Left hindlimb (tissue), 1 donor: ENCODE results near the gene MAPKAPK3.

Experiments
- DNase-seq: peaks from one replicate; pipeline ENCODE4 v3.0.0-alpha.2; 2018

MAPKAPK3 gene

GRCh38 chr3:50609763-50610085, 7.2 kb upstream of the MAPKAPK3 start:
- no peak for DNase-seq

GRCh38 chr3:50610181-50610971, 6.6 kb upstream of the MAPKAPK3 start:
- no peak for DNase-seq

DNA sequence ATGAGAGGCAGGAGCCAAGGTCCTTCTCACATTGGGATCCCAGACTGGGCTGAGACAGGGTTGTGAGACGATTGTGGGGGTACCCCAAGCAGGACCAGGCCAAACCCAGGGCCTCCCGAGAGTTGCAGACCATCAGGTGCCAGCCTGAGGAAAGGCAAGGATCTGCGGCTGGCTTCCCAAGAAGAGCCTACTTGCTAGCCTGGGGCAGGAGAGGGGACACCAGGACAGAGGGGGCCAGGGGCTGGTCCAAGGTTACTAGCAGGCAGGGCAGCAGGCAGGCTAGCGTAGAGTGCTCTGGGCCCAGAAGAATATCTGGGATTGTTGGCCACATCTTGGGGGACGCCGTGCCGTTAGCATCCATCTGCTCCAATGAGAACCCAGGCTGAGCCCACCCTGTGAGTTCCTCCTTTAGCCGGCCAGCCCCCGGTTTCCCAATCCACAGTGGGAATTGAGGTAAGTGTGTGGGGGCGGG, 5.9 kb upstream of the MAPKAPK3 start:
- DNase-seq, result no peak

DNA sequence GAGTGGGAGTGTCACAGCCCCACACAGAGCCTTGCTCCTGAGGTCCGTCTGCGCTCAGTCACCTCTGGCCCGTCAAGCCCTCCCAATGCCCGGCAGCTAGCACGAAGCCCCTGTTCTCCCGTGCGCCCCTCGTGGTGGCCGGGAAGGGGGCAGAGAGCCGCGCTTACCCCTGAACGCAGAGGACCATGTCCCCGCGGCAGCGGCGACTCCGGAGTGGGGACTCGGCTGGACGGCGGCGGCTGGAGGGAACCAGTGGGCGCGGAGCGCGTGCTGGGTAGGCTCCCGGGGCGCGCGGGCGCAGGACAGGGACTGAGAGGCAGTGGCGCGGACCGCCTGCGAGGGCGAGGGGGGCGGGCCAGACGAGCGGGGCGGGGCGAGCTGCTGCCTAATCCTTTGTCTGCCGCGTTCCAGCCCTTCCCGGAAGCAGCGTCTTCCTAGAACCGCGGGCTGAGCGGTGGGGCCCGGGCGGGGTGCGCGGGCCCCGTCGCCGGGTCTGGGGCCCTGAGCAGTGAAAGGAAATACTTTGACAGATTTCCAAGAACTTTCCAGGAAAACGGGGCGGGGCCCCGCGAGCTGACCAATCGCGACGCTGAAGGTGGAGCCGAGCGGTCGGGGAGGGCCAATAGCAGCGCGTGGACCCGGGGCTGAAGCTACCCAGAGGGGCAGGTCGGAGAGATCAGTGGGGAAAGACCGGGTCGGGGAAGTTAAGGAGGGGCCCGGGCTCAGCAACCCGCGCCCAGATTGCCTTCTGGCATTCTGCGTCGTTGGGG, 5.3 kb upstream of the MAPKAPK3 start, which contains the start of gene CISH:
Gene CISH, minus strand, starts transcription at position 311 of the 770 bp plus-strand sequence. Its CDS starts 124 bp downstream, at position 187.
- peak; percentile 99 for DNase-seq

GRCh38 chr3:50612234-50612882, 4.6 kb upstream of the MAPKAPK3 start:
- DNase-seq, result no peak

- DNase-seq, result no peak
Measured at GRCh38 chr3:50612970-50613846, 3.7 kb upstream of the MAPKAPK3 start.

DNA sequence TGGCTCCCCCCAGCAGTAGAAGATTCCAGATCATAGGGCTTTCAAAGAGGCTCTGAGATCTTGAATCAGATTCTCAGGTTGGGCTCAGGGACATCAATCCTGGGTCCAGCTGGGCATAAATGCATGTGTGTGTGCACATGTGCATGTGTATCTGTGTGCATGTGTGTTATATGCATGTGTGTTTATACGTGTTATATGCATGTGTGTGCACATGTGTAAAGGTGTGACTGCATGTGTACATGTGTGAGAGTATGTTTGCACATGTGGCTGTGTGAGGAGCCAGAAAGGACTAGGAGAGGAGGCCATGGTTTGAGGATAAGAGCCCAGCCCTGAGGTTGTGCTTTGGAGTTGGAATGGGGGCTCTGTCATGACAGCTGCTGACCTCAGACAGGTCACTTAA, 1.8 kb upstream of the MAPKAPK3 start:
- no peak for DNase-seq

- DNase-seq, result peak; percentile 85
Measured at GRCh38 chr3:50616003-50616769, 765 bp upstream of the MAPKAPK3 start.

DNA sequence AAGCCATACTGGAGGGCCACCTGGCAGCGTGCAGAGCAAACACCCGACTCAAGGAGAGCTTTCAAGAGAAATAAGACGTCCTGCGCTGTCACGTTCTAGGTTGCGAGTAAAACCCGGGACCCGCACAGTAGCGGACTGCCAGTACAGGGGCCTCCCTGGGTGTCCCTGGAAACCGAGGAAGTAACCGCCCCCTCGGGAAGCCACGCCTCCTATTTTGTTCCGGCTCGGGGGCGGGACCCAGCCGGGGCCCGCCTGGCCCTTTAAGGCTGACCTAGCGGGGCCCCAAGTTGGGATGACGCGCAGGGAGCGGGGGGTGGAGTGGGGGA, 218 bp upstream of the MAPKAPK3 start:
- DNase-seq, result peak; percentile 95

GRCh38 chr3:50617911-50618481, 1.0 kb downstream of the MAPKAPK3 start:
- no peak for DNase-seq

DNA sequence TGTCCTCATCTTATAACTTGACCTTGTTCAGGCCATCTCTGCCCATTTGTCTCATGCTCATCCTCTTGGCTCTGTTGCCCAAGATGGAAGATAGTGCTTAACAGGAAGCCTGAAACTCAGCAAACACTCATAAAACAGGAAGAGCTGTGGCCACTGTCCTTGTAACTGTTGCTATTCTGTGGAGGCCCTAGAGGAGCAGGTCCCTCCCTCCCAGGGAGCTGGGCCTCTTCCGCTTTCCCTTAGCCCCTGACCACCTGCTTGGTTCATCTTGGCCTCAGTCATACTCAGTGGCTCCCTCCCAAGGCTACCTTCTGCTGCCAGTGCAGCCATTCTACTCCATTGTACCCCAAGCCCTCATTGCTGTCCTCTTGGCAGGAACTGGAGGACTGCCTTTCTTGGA, 3.5 kb downstream of the MAPKAPK3 start:
- DNase-seq, result no peak

GRCh38 chr3:50620820-50621219, 3.9 kb downstream of the MAPKAPK3 start:
- DNase-seq, result no peak

- DNase-seq, result no peak
Measured at GRCh38 chr3:50622881-50623280, 5.9 kb downstream of the MAPKAPK3 start.

DNA sequence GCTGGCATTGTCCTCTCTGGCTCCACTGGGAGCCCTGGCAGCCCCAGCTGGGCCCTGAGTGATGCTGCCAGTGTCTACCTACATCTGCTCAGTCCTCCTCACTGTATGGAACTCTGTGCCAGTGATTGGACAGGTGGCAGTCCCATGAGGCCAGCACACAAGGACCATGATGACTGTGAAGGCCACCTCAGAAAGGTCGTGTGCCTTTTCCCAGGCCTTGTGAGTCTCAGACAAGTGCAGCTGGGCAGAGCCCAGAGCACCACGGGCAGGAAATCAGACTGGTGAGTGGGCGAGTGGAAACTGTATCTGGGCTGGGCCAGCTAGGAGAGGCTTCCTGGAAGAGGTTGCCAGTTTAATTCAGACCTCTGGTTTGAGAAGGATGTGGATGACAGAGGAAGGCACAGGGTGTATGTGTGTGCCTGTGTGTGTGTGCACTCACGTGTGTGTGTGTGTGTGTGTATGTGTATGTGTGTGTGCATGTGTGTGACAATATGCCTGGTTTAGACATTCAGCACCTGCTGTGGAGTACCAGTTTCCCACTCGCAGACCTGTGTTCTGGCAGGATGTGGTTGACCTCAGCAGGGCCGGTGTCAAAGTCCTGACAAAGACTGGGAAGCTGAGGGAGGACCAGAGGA, 7.0 kb downstream of the MAPKAPK3 start:
- DNase-seq, result no peak

- no peak for DNase-seq
Measured at GRCh38 chr3:50624634-50625033, 7.7 kb downstream of the MAPKAPK3 start.

DNA sequence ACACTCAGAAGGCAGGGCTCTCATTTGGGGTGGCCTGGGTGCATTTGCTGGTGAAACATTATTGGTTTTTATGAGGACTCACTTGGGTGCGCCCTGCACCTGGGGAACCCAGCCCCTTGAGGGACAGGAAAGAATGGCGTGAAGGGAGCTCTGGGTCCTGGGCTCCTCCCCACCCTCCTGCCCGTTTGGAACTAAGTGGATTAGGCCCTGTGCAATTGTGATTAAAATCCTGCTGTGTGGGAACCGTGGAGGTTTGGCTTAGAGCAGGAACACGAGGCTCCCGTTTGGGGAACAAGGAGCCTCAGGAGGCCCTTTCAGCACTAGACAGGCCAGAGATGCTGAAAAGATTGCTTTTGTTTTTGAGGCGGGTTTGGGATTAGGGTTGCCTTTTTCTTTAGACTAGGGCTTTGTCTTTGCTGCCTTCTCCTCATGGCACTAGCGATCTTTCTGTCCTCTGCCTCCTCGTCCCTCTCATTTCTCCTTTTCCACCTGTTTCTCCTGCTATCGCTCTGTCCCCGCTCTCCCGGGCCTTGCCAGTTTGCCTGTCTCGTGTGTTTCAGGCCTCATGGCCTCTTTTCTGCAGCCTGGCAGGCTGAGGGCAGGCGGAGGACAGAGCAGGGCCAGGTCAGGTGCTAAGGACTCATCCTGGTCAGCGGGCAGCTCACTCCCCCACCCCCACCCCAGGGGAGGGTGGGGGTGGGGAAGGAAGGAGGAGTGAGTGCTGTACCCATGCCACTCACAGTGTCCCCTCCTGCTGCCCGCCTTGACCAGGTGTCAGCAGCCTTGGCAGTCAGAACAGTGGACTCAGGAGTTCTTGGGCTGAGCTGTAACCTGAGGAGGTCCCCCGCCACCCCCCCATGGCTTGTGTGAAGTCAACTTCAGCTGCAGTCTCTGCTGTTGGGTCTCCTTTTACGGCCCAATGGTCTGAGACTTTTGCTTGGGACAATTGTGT, 8.6 kb downstream of the MAPKAPK3 start:
- DNase-seq, result no peak

GRCh38 chr3:50626401-50626800, 9.4 kb downstream of the MAPKAPK3 start:
- no peak for DNase-seq

GRCh38 chr3:50627407-50628051, 10.6 kb downstream of the MAPKAPK3 start:
- no peak for DNase-seq

- no peak for DNase-seq
Measured at GRCh38 chr3:50628601-50629000, 11.7 kb downstream of the MAPKAPK3 start.
